HG03354 (cell line): ENCODE measurements around the gene SDK1.

Experiments
- ATAC-seq: cut with Tn5 transposase; IDR thresholded peaks from one replicate; pipeline ENCODE4 v1.9.1; 2021; ENCODE audit warnings: mild to moderate bottlenecking; ENCODE audit not compliant: unreplicated experiment, poor library complexity, severe bottlenecking

SDK1 gene

DNA sequence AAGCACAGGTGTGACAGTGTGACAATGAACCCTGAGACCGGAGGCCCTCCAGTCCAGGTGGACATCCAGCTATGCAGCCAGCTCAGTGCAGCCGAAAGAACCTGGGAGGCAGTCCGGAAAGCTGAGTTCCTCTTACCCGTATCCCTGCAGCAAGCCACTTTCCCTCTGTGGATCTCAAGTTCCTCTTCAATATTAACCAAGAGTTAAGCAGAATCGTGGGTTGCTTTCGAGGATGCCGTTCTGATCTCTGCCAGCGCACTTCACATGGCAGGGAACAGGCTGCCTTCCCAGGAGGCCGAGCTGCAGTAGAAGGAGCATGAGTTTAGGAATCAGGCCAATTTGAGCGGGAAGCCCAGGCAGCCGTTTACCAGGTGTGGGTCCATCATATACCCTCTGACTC lies 591.6 kb downstream of the SDK1 start:
- no peak for ATAC-seq

DNA sequence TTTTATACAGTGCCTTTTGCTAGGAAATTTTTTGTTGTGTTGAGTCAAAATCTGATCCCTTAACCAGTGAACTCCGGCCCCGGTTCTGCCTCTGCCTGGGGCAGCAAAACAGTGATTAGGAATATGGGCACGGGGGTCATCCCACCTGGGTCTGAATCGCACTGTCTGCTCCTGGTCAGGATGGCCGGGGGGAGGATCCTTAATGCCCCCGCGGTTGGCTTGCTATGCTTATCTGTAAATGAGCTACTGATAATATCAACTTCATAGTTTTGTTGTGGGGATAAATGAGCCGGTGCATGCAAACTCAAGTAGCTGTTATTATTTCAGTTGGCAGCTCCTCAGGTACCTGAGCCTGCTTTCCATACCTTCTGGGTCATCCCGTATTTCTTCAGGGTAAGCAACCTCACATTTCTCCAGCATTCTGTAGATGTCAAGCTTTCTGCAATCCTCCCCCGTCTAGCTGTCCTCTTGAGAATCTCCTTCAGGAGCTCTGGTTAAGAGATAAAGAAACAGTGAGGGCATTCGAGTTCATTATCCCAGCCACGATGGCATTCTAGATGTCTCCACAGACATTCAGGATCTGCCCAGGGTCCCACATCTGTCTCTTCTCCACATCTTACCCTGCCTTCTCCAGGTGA lies 592.2 kb downstream of the SDK1 start:
- no peak for ATAC-seq

DNA sequence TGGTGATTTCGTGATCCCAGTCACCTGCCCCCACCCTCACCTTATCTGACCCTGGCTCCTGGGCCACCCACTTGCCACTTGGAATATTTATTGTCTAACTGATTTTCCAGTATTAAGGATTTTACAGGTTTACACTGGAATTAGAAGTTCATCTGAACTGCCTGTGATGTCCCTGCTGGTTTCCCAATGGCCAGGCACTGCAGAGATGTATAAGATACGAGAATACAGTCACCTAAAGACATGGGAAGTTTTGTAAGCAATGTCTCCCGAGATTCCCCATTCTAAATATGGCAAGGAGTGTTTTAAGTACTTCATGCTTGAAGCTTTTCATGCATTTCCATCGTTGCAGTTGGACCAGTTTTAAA lies 592.7 kb downstream of the SDK1 start:
- no peak for ATAC-seq

DNA sequence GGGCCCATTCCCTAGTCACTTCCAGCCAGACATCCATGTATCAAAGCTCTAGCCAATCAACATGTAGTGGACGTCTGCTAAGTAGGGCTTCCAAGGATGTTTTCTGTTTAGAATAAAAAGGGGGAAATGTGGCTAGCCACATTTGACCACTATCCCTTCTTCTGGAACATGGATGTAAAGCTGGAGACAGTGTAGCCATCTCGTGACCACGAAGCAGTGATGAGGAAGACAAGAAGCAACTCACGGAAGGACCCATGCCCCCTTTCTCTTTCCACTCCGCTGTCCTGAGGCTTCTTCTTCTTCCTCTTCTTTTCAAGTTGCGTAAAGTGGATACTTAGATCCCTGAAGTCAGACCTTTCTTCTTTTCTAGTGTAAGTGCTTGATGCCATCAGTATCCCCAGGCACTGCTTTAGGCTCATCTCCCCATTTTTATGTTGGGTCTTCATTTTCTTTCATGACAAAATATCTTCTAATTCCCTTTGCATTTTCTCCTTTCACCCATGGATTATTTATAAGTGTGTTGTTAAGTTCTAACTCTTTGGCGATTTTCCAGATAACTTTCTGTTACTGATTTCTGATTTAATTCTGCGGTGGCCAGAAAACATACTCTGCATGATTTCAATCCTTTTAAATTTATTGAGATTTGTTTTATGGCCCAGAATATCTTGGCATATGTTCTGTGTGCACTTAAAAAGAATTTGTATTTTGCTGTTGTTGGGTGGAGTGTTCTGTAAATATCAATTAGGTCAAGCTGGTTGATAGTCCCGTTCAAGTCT lies 594.5 kb downstream of the SDK1 start:
- no peak for ATAC-seq

DNA sequence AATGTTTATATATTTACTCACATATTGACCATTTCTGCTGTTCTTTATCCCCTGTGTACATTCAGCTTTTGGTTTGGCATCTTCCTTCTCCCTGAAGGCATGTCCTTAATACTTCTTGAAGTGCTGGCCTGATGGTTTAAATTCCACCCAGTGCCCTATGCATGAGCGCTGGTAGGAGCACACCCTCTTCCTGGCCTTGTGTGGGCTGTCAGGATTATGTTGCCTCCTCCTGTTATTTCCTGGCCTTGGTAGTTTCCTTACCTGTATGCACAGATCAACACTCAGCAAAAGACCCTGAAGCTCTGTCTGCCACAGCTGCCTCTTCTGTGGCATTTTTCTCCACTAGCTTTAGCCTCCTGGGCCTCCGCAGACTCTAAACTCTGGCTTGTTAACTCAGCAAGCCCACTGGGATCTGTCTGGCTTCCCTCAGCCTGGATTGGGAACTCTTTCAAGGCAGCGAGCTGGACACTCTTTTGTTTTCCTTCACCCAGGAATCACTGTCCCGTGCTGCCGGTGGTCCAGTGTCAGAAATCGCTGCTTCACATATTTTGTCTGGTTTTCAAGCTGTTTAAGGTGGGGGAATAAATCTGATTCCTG lies 595.2 kb downstream of the SDK1 start:
- no peak for ATAC-seq

DNA sequence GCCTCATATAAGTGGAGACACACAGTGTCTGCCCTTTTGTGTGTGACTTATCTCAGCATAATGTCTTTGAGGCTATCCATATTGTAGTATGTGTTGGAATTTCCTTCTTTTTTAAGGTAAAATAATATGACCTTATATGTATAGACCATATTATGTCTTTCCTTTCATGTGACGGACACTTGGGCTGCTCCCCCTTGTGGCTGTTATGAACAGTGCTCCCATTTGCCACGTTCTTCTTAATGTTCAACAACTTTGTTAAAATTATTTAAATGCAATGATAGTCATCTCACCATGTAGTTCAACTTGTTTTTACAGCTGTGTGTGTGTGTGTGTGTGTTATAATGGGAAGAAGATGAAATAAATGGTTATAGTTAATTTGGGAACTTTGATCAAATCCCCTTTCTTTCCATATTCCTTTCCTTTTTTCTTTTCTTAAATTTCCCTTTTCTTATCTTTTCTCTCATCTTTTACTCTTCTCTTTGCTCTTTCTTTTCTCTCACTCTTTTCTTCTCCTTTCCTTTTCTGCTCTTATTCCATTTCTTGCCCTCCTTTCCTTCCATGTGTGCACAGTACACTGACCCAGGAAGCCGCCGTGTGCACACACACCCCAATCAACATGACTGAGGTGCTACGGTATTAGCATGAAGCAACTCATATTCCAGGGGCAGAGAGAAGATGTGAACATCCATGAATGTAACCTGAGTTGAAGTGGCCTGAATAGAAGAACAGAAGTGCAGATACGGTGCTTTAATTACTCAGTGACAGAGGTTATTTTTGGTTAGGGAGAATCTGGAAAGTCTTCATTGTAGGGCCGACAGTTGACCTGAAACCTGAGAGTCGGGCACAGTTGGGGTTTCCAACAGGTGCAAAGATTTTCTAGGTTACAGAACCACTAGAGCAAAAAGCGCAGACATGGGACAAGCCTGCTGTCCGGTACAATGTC lies 596.6 kb downstream of the SDK1 start:
- peak; percentile 57 for ATAC-seq

DNA sequence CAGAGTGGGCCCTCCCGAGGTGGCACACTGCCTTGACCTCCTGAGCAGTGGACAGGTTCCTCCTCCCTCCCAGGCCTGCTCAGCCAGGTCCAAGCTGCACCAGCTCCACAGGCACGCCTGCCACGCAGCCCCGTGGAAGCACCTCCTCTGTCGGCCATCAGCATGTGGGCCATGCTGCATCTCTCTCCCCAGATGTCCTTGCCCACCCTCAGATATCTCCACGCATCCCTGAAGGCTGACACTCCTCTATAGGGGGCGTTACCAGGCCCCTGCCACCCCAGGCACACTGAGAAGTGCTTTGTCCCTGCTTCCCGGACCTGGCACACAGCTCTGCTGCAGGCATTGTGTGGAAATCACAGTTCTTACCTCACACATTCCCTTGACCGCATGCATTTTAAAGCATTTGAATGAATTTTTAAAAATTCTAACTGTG lies 598.5 kb downstream of the SDK1 start:
- no peak for ATAC-seq

DNA sequence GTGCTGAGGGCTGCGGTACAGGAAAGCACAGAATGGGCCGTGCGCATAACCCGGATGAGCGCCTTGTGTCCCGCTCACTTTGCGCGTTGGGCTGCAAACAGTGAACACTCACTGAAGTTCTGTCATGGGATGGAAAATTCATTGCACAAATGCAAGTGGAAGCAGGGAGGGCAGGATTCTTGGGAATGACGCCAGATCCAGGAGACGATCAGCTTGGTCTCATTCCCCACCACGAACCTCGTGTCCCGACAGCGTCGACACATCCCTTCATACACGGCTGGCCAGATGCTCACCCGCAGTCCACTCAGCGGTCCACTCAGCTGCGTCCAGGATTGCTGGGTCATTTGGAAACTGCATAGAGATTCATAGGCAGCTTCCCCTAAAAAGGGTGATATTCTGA lies 607.1 kb downstream of the SDK1 start:
- no peak for ATAC-seq

DNA sequence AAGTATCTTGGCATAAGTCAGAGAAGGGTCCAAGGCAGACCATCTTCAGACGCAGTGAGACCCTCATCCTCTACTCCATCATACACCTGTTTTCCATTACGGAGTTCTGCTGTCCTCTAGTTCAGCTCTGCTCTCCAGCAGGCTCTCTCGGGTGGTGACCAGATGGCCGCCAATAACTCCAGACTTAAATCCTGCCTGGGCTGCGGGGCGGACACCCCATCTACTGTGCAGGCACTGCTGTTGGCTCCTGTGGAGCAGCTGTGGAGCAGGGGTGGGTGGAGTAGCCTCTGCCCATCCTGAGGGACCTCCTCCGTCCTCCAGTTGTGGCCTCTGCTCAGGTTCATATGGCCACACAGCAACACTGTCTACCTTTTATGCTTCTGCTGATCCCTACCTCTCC lies 608.1 kb downstream of the SDK1 start:
- ATAC-seq: no peak

DNA sequence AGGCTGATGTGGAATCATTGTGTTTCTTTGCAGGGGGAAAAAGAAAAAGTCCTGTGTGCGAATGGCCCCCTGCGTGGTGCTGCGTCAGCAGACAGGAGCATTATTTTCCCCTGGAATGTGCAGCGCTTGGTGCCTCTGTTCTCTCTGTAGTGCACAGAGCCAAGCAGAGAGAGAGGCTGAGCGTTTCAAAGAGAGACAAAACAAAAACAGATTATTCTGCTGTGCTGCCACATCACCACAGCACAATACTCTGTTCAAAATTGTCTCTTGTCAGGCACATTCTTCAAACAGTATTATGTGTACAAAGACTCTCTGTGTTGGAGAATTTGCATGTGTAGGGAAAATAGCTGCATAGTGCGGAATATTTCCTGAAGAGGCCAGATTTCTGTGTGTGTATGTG lies 609.0 kb downstream of the SDK1 start:
- no peak for ATAC-seq

DNA sequence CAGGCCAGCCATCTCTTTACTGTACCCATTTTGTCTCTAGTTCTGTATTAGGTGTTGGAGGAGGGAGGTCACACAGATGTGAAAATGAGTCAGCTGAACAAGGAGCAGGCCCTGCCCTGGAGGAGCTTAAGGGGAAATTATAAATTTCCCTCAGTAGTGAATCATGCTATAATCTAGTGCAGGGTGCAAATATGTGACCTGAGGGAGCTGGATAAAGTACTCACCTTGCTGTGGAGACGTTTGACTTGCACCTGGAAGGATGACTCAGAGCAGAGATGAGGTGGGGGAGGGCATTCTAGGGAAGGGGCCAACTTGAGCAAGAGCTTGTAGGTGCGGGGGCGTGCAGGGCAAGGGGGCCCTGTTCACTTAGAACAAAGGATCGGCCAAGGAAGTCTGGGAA lies 610.6 kb downstream of the SDK1 start:
- ATAC-seq: no peak

DNA sequence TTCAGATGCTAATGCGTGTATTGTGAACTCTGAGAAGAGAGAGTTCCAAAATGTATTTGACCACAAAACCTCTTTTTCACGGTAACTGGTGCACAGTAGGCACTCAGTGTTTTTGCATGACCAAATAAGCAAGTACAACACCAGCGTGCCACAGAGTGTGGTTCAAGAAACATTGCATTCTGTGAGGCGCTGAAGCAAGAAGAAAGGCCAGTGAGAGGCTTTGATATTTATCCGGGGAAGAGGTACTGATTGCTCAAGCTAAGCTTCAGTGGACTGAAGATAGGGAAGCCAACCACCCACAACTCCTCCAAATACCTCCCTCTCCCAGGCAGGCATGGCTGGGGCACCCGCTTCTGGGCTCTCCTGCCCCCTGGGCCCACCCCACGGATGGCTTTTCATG lies 611.2 kb downstream of the SDK1 start:
- ATAC-seq: no peak

DNA sequence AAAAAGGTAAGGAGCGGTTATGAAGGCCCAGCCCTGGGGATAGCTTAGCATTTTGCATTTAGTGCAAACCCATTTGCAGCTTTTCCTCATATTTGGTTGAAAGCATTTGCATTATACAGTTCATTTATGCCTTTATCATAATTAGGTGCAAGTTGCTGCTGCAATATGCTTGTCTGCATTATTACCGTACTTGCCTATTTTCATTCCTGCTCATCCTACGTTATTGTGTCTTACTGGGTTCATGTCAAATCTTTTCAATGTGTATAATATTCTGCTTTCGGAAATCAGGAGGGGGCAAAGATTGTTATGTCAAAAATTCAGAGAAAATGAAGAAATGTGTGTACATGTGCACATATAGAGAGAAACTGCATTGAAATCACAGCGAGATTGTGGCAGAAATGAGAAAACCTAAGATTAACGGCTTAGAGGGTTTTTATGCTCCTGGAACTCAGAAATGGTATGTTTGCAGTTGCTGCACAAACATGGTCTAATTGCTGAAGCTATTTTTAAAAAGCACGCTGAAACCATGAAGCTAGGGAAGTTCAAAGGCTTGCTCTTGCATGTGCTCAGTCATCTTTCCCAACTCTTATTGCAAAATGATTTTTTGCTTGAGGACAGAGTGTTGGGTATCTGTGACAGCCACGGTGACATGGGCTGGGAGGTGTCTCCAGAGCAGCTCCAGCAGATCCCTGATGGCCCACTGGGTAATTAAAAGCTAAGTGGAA lies 613.2 kb downstream of the SDK1 start:
- ATAC-seq: no peak

DNA sequence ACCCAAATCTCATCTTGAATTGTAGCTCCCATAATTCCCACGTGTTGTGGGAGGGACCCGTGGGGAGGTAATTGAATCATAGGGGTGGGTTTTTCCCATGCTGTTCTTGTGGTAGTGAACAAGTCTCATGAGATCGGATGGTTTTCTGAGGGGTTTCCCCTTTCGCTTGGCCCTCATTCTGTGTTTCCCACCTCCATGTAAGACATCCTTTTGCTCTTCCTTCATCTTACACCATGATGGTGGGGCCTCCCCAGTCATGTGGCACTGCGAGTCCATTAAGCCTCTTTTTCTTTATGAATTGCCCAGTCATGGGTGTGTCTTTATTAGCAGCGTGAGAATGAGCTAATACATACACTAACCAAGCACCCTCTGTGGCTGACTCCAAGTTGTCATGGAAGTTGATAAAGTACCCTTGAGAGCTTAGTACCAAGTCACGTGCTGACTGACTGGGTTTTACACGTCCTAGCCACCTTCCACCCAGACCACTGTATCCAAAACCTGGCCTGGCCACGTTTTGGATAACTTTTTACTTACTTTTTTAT lies 614.4 kb downstream of the SDK1 start:
- no peak for ATAC-seq

DNA sequence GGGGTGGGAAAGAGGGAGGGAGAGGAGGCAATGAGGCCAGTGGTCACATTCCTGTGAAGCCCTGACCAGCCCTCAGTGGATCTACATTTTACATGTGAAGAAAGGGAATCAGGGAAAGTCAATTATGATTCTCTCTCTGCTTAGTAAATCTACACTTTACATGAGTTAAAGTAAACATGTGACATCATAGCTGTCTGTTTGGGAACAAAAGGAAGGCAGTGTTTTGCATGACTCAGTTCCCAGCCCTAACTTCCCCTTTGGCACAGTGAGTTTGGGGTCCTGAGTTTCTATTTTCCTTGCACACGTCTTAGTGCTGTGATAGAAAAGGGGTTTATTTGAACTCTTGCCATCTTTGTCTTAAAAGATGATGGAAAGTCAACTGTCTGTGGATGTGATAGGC lies 615.1 kb downstream of the SDK1 start:
- ATAC-seq: no peak

DNA sequence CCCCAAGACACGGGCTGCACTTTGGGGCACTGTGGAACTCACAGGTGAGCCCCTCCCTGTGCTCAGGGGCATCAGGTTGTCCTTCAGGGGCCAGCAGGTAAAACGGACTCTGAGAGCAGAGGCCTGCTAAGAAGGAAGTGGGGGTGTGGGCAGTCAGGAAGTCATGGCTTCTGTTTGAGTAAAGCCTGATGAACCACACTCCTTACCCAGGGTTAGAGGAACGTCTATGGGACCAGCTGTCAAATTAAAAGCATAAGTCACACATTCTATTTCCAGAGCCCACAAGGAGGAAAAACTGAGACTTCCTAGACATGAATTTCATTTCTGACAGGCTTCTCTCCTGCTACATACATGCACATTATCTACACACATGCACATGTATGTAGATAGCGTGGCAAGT lies 616.4 kb downstream of the SDK1 start:
- no peak for ATAC-seq

DNA sequence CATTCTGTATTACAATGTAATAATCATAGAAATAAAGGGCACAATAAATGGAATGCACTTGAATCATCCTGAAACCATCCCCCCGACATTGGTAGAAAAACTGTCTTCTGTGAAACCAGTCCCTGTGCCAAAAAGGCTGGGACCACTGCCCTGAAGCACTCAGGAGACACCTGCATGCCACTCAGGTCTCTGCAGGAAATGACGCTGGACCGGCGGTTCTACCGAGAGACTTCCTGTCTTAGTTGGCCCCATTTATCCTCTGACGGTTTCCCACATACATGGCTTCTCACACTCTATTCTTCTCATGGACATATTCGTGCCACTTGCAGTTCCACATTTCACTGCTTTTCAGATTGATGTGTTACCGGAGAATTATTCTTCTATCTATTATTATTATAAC lies 617.5 kb downstream of the SDK1 start:
- no peak for ATAC-seq

DNA sequence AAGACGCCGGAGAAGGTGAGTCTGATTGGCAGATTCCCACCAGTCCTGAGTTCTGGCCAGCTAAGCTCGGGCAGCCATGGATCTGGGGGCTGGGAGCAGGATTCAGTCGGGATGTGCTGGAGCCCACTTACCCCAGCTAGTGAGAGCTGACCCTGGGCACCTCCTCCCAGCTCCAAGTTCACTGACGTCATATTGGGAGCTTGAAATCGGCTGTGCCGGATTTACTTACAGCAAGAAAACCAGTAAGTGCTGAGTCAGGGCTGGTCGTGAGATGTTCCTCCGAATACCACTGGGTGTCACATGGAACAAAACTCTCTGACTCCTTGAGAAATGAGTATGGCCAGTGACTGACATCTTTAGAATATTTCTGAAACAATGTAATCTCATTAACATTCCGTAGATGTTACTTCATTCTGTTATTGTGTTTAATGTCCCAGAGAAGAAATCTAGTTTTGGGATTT lies 621.2 kb downstream of the SDK1 start:
- no peak for ATAC-seq

DNA sequence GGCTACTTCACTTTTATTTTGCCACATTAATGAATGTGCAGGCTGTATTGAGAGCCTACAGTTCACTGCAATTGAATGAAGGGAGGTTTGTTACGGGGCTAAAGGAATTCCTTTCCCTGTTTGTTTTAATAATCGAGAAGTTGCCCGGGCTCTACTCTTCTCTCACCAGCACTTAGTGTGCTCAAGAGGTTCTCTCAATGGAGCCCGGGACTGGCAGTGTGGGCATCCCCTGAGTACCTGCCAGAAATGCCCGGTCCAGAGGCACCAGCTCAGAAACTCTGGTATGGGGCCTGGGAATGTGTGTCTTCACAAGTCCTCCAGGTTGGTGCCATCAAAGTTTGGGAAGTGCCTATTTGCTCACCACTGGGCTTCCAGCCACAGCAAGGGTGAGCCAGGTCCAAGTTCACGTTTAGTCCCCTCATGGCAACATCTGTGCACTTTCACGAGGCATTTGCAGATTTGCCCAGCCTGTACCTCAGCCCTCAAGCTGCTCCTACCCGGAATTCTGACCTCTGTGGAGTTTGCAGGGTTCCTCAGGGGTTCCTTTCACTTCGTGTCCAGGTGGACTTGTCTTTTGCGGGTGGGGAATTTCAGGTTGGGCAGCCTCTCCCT lies 622.4 kb downstream of the SDK1 start:
- ATAC-seq: no peak
